ENCODE data around the gene RUFY3. TPM values are rescaled to one million over a fixed set of nuclear protein-coding genes. Genes with fewer than 3 reads are reported as not detected.

RUFY3 gene
- total RNA-seq, 1 experiment from 2014 or later = 29.6 TPM

GRCh38 chr4:70833675-70834074, 111.9 kb downstream of the RUFY3 start:
- no peak for ATAC-seq
- TF ChIP-seq TCF7L2 (IDR thresholded peaks at IDR 0.05; ENCODE audit: low read depth, low read length) = no peak
- no peak for TF ChIP-seq POLR2AphosphoS5 (IDR thresholded peaks at IDR 0.05; ENCODE audit: low read depth, low read length)
- no peak for TF ChIP-seq SIN3A (IDR thresholded peaks at IDR 0.05; ENCODE audit: borderline replicate concordance, insufficient read depth, low read depth, low read length)
- no peak for TF ChIP-seq REST (IDR thresholded peaks at IDR 0.05; ENCODE audit: insufficient read depth in 1 of 2, low read depth in 2 of 2, low read length in 1 of 2)
- TF ChIP-seq, protein P1, sequence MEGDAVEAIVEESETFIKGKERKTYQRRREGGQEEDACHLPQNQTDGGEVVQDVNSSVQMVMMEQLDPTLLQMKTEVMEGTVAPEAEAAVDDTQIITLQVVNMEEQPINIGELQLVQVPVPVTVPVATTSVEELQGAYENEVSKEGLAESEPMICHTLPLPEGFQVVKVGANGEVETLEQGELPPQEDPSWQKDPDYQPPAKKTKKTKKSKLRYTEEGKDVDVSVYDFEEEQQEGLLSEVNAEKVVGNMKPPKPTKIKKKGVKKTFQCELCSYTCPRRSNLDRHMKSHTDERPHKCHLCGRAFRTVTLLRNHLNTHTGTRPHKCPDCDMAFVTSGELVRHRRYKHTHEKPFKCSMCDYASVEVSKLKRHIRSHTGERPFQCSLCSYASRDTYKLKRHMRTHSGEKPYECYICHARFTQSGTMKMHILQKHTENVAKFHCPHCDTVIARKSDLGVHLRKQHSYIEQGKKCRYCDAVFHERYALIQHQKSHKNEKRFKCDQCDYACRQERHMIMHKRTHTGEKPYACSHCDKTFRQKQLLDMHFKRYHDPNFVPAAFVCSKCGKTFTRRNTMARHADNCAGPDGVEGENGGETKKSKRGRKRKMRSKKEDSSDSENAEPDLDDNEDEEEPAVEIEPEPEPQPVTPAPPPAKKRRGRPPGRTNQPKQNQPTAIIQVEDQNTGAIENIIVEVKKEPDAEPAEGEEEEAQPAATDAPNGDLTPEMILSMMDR (IDR thresholded peaks at IDR 0.05) = no peak
- ChIA-PET POLR2A (no interaction called here), CTCF (no interaction called here)
- DNase-seq (ENCODE audit: low read depth, low spot score) = no peak
- Histone ChIP-seq H3K27ac (ENCODE audit: low read length) (no peak overlapping the region), H3K4me1 (ENCODE audit: control insufficient read depth, insufficient read depth, low read length) (peaks cover 6% of the 10 kb centered on the region; the same call in 1 of the 2 replicates), H3K4me3 (ENCODE audit: low read depth in 2 of 2, low read length in 2 of 2) (no peak overlapping the region), H3K27me3 (ENCODE audit: control insufficient read depth, insufficient read depth, low read length) (no peaks in the 10 kb centered on the region), H3K36me3 (ENCODE audit: control insufficient read depth, insufficient read depth, low read length) (peaks cover 20% of the 10 kb centered on the region), H3K9me3 (ENCODE audit: control insufficient read depth, insufficient read depth, low read depth, low read length) (no peaks in the 10 kb centered on the region)
- no TSS peak for BruUV-seq (replicated peaks)
- intact Hi-C loops (cut with micrococcal nuclease; ENCODE audit: unreplicated experiment) (loop anchor here (10.0 kb wide), 1 partner anchor 171 kb away; no protein-coding TSS in a partner anchor), in situ Hi-C loops (cut with HindIII; ENCODE audit: low pct_unique_long_range_greater_than_20kb, low sequenced_read_pairs) (no loop called here)

GRCh38 chr4:70836081-70836480, 114.3 kb downstream of the RUFY3 start:
- peaks cover 6% of the 10 kb centered on the region; the same call in 1 of the 2 replicates for H3K4me1 ChIP-seq (ENCODE audit: control insufficient read depth, insufficient read depth, low read length)
- ChIA-PET POLR2A (no interaction called here), CTCF (no interaction called here)
- no peak overlapping the region for H3K27ac ChIP-seq (ENCODE audit: low read length)
- in situ Hi-C loops (cut with HindIII; ENCODE audit: low pct_unique_long_range_greater_than_20kb, low sequenced_read_pairs) = no loop called here
- DNase-seq (ENCODE audit: low read depth, low spot score) (no peak), ATAC-seq (no peak)
- no peak for TF ChIP-seq TCF7L2 (IDR thresholded peaks at IDR 0.05; ENCODE audit: low read depth, low read length)
- TF ChIP-seq, protein P1 (IDR thresholded peaks at IDR 0.05) = no peak
- TF ChIP-seq SIN3A (IDR thresholded peaks at IDR 0.05; ENCODE audit: borderline replicate concordance, insufficient read depth, low read depth, low read length) = no peak
- no peak for TF ChIP-seq POLR2AphosphoS5 (IDR thresholded peaks at IDR 0.05; ENCODE audit: low read depth, low read length)
- no peak for TF ChIP-seq REST (IDR thresholded peaks at IDR 0.05; ENCODE audit: insufficient read depth in 1 of 2, low read depth in 2 of 2, low read length in 1 of 2)
- no peak overlapping the region for H3K4me3 ChIP-seq (ENCODE audit: low read depth in 2 of 2, low read length in 2 of 2)
- H3K27me3 ChIP-seq (ENCODE audit: control insufficient read depth, insufficient read depth, low read length) = no peaks in the 10 kb centered on the region
- no TSS peak for BruUV-seq (replicated peaks)
- intact Hi-C loops (cut with micrococcal nuclease; ENCODE audit: unreplicated experiment) = loop anchor here (10.0 kb wide), 1 partner anchor 169 kb away; no protein-coding TSS in a partner anchor
- H3K9me3 ChIP-seq (ENCODE audit: control insufficient read depth, insufficient read depth, low read depth, low read length) = no peaks in the 10 kb centered on the region
- H3K36me3 ChIP-seq (ENCODE audit: control insufficient read depth, insufficient read depth, low read length) = peaks cover 16% of the 10 kb centered on the region

Data from Panc1 (cell line).